Nephron (organoid): Measurements from ENCODE around the gene SERPINH1.

Experiments used
- H3K27ac Mint-ChIP-seq, 3 experiments: 2 replicates each; pipeline ENCODE4 v1.8.0; 2020; ENCODE audit warnings: mixed read lengths in 3 of 3, mild to moderate bottlenecking in 2 of 3, moderate library complexity in 1 of 3
- H3K27me3 Mint-ChIP-seq: 2 replicates; pipeline ENCODE4 v1.8.0; 2021; ENCODE audit warnings: low read depth, mild to moderate bottlenecking, moderate library complexity, mixed read lengths
- H3K36me3 Mint-ChIP-seq: 2 replicates; pipeline ENCODE4 v1.8.0; 2020; ENCODE audit warnings: low read depth, mixed read lengths
- H3K4me1 Mint-ChIP-seq: 2 replicates; pipeline ENCODE4 v1.8.0; 2020; ENCODE audit warnings: mixed read lengths
- H3K4me3 Mint-ChIP-seq, 3 experiments: 2 replicates each; pipeline ENCODE4 v1.8.0; 2020; ENCODE audit warnings: mild to moderate bottlenecking in 3 of 3, mixed read lengths in 3 of 3, moderate library complexity in 2 of 3
- H3K9me3 Mint-ChIP-seq: 2 replicates; pipeline ENCODE4 v1.8.0; 2020; ENCODE audit warnings: mixed read lengths
- CTCF ChIP-seq, 3 experiments: fragments of 200-600 bp; sonication (generic); IDR thresholded peaks; one replicate each; pipeline ENCODE4 v1.5.0; 2021; ENCODE audit warnings: antibody characterized with exemption in 3 of 3; ENCODE audit not compliant: unreplicated experiment in 3 of 3

Gene SERPINH1

GRCh38 chr11:75577207-75577606, 15.2 kb downstream of the SERPINH1 start:
- no peaks in the 10 kb centered on the region for H3K27me3 Mint-ChIP-seq
- H3K27ac Mint-ChIP-seq: peak overlapping the region; percentile 24 to 66 (median 56)
- peaks cover 20% of the 10 kb centered on the region for H3K4me1 Mint-ChIP-seq
- no peak overlapping the region for H3K4me3 Mint-ChIP-seq
- TF ChIP-seq CTCF (IDR thresholded peaks at IDR 0.05; ENCODE audit: unreplicated experiment in 3 of 3): peak; percentile 51 to 54 (median 52)
- H3K9me3 Mint-ChIP-seq: no peaks in the 10 kb centered on the region
- H3K36me3 Mint-ChIP-seq: peaks cover 23% of the 10 kb centered on the region

GRCh38 chr11:75578977-75579376, 16.9 kb downstream of the SERPINH1 start:
- Mint-ChIP-seq H3K27ac (peak overlapping the region in 2 of 3 experiments; percentile 24 to 76), H3K27me3 (no peaks in the 10 kb centered on the region), H3K36me3 (peaks cover 6% of the 10 kb centered on the region), H3K4me1 (peaks cover 29% of the 10 kb centered on the region), H3K9me3 (no peaks in the 10 kb centered on the region), H3K4me3 (no peak overlapping the region)
- TF ChIP-seq CTCF (IDR thresholded peaks at IDR 0.05; ENCODE audit: unreplicated experiment in 3 of 3): no peak

GRCh38 chr11:75579841-75580240, 17.8 kb downstream of the SERPINH1 start:
- H3K9me3 Mint-ChIP-seq: no peaks in the 10 kb centered on the region
- H3K27ac Mint-ChIP-seq: peak overlapping the region; percentile 23 to 73 (median 37)
- H3K4me1 Mint-ChIP-seq: peaks cover 37% of the 10 kb centered on the region
- no peaks in the 10 kb centered on the region for H3K27me3 Mint-ChIP-seq
- H3K4me3 Mint-ChIP-seq: peak overlapping the region in 1 of 3 experiments; percentile 24
- TF ChIP-seq CTCF (IDR thresholded peaks at IDR 0.05; ENCODE audit: unreplicated experiment in 3 of 3): no peak
- H3K36me3 Mint-ChIP-seq: no peaks in the 10 kb centered on the region

- Mint-ChIP-seq H3K36me3 (no peaks in the 10 kb centered on the region), H3K4me3 (peak overlapping the region; percentile 80 to 89 (median 87)), H3K4me1 (peaks cover 43% of the 10 kb centered on the region), H3K27me3 (no peaks in the 10 kb centered on the region), H3K9me3 (no peaks in the 10 kb centered on the region), H3K27ac (peak overlapping the region; percentile 98 to 100 (median 100))
- no peak for TF ChIP-seq CTCF (IDR thresholded peaks at IDR 0.05; ENCODE audit: unreplicated experiment in 3 of 3)
These were observed 20.4 kb downstream of the SERPINH1 start for GRCh38 chr11:75582506-75582894.

GRCh38 chr11:75582895-75583717, 21.1 kb downstream of the SERPINH1 start:
- H3K9me3 Mint-ChIP-seq: no peaks in the 10 kb centered on the region

More at GRCh38 chr11:75582895-75583717, 21.1 kb downstream of the SERPINH1 start:
- Mint-ChIP-seq H3K27ac (peak overlapping the region; percentile 98 to 100 (median 100)), H3K27me3 (no peaks in the 10 kb centered on the region), H3K4me3 (peak overlapping the region; percentile 80 to 89 (median 87)), H3K4me1 (peaks cover 37% of the 10 kb centered on the region), H3K36me3 (no peaks in the 10 kb centered on the region)
- peak; percentile 46 to 54 (median 53) for TF ChIP-seq CTCF (IDR thresholded peaks at IDR 0.05; ENCODE audit: unreplicated experiment in 3 of 3)
